ENCODE measurements around the gene NR1H2. TPM values are rescaled to one million over a fixed set of nuclear protein-coding genes. Genes with fewer than 3 reads are reported as not detected.

NR1H2 gene
- total and polyA plus RNA-seq, 3 donors from 2014 or later = 68.0 to 96.6 (median 93.8) TPM

DNA sequence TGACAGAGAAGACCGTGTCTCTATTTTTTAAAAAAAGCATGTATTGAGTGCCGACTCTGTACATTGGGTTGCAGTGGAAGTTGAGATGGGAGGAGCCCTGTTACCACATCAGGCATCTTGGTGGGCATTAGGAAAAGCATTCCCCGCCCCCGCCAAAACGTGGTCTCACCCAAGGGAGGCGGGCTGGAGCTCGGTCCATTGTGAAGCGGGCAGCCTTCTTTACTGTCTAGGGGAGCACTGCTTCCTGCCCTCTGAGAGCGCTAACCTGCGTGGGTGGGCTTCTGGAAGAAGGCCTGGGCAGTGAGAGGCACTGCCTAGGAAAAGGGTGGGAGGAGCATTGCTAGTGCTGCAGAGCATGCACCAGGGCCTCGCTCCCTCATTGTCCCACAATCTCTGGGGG is 3.9 kb downstream of the NR1H2 start:
- Histone ChIP-seq H3K9me3 (no peaks in the 10 kb centered on the region), H3K27me3 (no peaks in the 10 kb centered on the region), H3K4me3 (no peak overlapping the region), H3K36me3 (ENCODE audit: low read depth, missing control alignments) (no peaks in the 10 kb centered on the region), H3K4me1 (peaks cover 19% of the 10 kb centered on the region), H3K27ac (no peak overlapping the region)
- no peak for DNase-seq
- WGBS, 2 donors = 71 to 79% methylated on average over 10 to 11 of the region's 11 CpGs
- intact Hi-C loops (cut with DNase I; ENCODE audit: low total_unique reads) = no loop called here
- TF ChIP-seq, protein P1, sequence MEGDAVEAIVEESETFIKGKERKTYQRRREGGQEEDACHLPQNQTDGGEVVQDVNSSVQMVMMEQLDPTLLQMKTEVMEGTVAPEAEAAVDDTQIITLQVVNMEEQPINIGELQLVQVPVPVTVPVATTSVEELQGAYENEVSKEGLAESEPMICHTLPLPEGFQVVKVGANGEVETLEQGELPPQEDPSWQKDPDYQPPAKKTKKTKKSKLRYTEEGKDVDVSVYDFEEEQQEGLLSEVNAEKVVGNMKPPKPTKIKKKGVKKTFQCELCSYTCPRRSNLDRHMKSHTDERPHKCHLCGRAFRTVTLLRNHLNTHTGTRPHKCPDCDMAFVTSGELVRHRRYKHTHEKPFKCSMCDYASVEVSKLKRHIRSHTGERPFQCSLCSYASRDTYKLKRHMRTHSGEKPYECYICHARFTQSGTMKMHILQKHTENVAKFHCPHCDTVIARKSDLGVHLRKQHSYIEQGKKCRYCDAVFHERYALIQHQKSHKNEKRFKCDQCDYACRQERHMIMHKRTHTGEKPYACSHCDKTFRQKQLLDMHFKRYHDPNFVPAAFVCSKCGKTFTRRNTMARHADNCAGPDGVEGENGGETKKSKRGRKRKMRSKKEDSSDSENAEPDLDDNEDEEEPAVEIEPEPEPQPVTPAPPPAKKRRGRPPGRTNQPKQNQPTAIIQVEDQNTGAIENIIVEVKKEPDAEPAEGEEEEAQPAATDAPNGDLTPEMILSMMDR (IDR thresholded peaks at IDR 0.05) = no peak
- no peak for TF ChIP-seq POLR2A (IDR thresholded peaks at IDR 0.05)

DNA sequence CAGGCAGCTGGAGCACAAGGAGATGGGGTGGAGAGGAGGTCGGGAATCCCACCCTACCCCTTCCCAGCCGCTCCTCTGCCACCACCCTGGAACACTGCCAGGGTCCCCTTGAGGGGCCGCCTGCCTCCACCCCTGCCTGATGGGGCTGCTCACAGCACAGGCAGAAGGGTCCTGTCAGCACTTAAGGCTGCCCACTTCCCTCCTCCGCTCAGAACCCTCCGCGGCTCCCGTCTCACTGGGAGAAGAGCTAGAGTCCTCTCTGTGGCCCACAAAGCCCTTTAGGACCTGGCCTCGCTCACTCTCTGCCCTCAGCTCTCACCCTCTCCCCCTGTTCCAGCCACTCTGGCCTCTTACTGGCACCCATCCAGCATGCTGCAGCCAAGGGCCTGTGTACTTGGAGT is 4.5 kb downstream of the NR1H2 start:
- H3K27ac ChIP-seq = no peak overlapping the region
- H3K9me3 ChIP-seq = no peaks in the 10 kb centered on the region
- TF ChIP-seq, protein P1 (IDR thresholded peaks at IDR 0.05) = no peak
- no peak for TF ChIP-seq POLR2A (IDR thresholded peaks at IDR 0.05)
- 66 to 76% methylated on average over 8 of the region's 8 CpGs for WGBS, 2 donors
- peaks cover 25% of the 10 kb centered on the region for H3K4me1 ChIP-seq
- no peak overlapping the region for H3K4me3 ChIP-seq
- no peaks in the 10 kb centered on the region for H3K27me3 ChIP-seq
- intact Hi-C loops (cut with DNase I; ENCODE audit: low total_unique reads) = no loop called here
- no peaks in the 10 kb centered on the region for H3K36me3 ChIP-seq (ENCODE audit: low read depth, missing control alignments)
- no peak for DNase-seq

DNA sequence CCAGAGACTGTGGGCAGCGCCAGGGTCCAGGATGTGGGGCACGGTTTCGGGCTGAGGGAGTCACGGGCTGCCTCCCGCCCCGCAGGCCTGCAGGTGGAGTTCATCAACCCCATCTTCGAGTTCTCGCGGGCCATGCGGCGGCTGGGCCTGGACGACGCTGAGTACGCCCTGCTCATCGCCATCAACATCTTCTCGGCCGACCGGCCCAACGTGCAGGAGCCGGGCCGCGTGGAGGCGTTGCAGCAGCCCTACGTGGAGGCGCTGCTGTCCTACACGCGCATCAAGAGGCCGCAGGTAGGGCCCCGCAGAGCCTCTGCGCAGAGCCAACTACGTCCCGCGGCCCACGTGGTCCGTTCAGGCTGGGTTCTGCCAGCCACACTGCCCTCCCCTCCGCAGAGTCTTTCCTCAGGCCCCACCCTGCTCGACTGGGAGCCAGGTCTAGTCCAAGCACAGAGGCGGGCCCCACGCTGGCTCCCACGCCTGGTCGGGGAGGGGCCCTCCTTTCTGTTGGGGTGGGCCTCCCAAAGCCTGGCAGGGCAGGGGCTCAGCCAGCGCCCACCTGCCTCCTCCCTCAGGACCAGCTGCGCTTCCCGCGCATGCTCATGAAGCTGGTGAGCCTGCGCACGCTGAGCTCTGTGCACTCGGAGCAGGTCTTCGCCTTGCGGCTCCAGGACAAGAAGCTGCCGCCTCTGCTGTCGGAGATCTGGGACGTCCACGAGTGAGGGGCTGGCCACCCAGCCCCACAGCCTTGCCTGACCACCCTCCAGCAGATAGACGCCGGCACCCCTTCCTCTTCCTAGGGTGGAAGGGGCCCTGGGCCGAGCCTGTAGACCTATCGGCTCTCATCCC is 5.8 kb downstream of the NR1H2 start:
- Histone ChIP-seq H3K4me3 (no peak overlapping the region), H3K4me1 (peaks cover 25% of the 10 kb centered on the region), H3K9me3 (no peaks in the 10 kb centered on the region), H3K27ac (no peak overlapping the region), H3K27me3 (no peaks in the 10 kb centered on the region), H3K36me3 (ENCODE audit: low read depth, missing control alignments) (no peaks in the 10 kb centered on the region)
- no peak for TF ChIP-seq POLR2A (IDR thresholded peaks at IDR 0.05)
- TF ChIP-seq, protein P1 (IDR thresholded peaks at IDR 0.05) = no peak
- DNase-seq = no peak
- 67 to 81% methylated on average over 38 to 51 of the region's 58 CpGs for WGBS, 2 donors
- intact Hi-C loops (cut with DNase I; ENCODE audit: low total_unique reads) = no loop called here

DNA sequence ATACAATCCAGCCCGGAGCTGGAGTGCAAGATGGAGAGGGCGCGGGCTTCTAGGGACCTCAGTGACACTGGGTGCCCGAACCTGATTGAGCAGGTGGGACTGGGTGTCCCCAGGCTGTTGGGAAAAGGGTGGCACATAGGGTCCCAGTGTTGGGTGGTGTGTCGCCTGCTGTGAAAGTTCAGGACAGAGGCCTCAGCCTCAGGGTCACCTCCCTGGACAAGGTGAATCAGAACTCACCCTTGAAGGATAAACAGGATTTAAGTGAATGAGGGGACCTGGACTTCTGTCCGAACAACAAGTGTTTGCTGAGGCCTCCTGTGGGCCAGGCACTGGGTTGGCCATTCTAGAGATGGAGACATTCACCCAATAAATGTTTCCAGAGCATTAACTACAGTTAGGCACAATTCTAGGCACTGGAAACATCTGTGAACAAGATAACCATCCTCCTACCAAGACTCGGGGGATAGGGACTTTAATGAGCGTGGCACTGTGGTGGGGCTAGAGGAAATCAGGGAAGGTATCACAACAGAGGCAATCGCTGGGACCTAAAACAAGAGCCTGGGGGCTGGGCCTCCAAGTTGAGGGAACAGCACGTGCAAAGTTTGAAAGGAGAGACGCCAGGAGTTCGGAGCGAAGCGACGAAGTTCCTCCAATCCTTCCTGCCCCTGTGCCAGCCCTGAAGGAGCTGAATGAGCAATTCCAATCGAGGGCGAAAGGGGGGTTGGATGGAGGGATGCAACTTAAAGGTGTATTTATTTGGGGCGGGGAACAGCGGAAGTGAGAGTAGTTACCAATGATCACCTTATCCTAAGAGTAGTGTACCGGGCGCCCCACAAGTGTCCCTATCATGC is 7.0 kb downstream of the NR1H2 start:
- no peaks in the 10 kb centered on the region for H3K9me3 ChIP-seq
- intact Hi-C loops (cut with DNase I; ENCODE audit: low total_unique reads) = no loop called here
- 32 to 41% methylated on average over 20 to 21 of the region's 21 CpGs for WGBS, 2 donors

More for the DNA sequence above, 7.0 kb downstream of the NR1H2 start:
- peaks cover 25% of the 10 kb centered on the region for H3K4me1 ChIP-seq
- H3K36me3 ChIP-seq (ENCODE audit: low read depth, missing control alignments) = no peaks in the 10 kb centered on the region
- TF ChIP-seq, protein P1 (IDR thresholded peaks at IDR 0.05) = no peak
- no peak for TF ChIP-seq POLR2A (IDR thresholded peaks at IDR 0.05)
- H3K27ac ChIP-seq = peak overlapping the region; percentile 78 to 84
- no peak for DNase-seq
- H3K4me3 ChIP-seq = peak overlapping the region; percentile 59 to 70
- H3K27me3 ChIP-seq = no peaks in the 10 kb centered on the region
